ENCODE data around the gene EGR4. TPM values are rescaled to one million over a fixed set of nuclear protein-coding genes. Genes with fewer than 3 reads are reported as not detected.
A peak's percentile ranks its signal among the peaks of the same experiment; 100 is the strongest.

EGR4 gene
- total and polyA plus RNA-seq, 10 donors, result 0.02 to 0.03 TPM; not detected in 8

- H3K27me3 ChIP-seq (replicated peaks in 1 of 7), result peaks cover 8 to 95% (median 73%) of the 10 kb centered on the region in 7 donors
- TF ChIP-seq POLR2A (IDR thresholded peaks at IDR 0.05) (no peak), POLR2AphosphoS5 (IDR thresholded peaks at IDR 0.05) (no peak), CTCF (IDR thresholded peaks at IDR 0.05 in 8 of 11, conservative IDR thresholded peaks at IDR 0.05 in 3 of 11) (no peak)
- no peaks in the 10 kb centered on the region for H3K36me3 ChIP-seq
- H3K27ac ChIP-seq, result no peak overlapping the region
- 2 to 5% (median 3%) methylated on average over 34 to 82 of the region's 82 CpGs for WGBS, 5 donors
- H3K4me1 ChIP-seq, result peaks cover 20 to 37% (median 32%) of the 10 kb centered on the region in 6 donors
- intact Hi-C loops (cut with DNase I; ENCODE audit: low total_unique reads), result no loop called here
- peak; percentile 74 for DNase-seq
- peaks cover 0 to 5% (median 0%) of the 10 kb centered on the region in 8 donors for H3K9me3 ChIP-seq
- peak overlapping the region in 7 of 8 donors; percentile 15 to 62 (median 33) for H3K4me3 ChIP-seq
These were observed 1.7 kb downstream of the EGR4 start for GRCh38 chr2:73291461-73292315.

DNA sequence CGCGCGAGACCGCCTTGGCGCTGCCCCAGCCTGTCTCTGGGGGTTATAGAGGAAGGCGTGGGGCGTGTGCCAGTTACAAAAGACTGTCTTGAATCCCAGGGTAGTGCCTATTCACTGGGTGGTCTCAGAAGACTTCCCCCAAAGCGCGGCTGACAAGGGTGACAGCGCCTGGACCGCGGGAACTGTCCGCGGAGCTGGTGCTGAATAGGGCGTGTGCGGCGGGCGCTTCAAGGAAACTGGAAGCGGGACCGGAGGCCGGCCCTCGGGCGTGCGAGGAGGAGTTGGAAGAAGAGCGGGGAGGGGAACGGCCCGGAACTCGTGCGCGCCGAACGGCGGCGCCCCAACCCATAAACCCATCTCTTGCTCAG, 2.3 kb downstream of the EGR4 start:
- Histone ChIP-seq H3K4me3 (peak overlapping the region in 7 of 8 donors; percentile 15 to 62 (median 33)), H3K4me1 (peaks cover 20 to 42% (median 32%) of the 10 kb centered on the region in 6 donors), H3K27ac (no peak overlapping the region), H3K36me3 (no peaks in the 10 kb centered on the region), H3K27me3 (replicated peaks in 1 of 7) (peaks cover 8 to 93% (median 68%) of the 10 kb centered on the region in 7 donors), H3K9me3 (peaks cover 0 to 5% (median 0%) of the 10 kb centered on the region in 8 donors)
- peak in 1 of 3 donors; percentile 36 for TF ChIP-seq POLR2AphosphoS5 (IDR thresholded peaks at IDR 0.05)
- TF ChIP-seq CTCF (IDR thresholded peaks at IDR 0.05 in 8 of 11, conservative IDR thresholded peaks at IDR 0.05 in 3 of 11), result no peak
- WGBS, 5 donors, result 3 to 7% (median 4%) methylated on average over 32 to 34 of the region's 34 CpGs
- DNase-seq, result peak; percentile 85
- intact Hi-C loops (cut with DNase I; ENCODE audit: low total_unique reads), result no loop called here

DNA sequence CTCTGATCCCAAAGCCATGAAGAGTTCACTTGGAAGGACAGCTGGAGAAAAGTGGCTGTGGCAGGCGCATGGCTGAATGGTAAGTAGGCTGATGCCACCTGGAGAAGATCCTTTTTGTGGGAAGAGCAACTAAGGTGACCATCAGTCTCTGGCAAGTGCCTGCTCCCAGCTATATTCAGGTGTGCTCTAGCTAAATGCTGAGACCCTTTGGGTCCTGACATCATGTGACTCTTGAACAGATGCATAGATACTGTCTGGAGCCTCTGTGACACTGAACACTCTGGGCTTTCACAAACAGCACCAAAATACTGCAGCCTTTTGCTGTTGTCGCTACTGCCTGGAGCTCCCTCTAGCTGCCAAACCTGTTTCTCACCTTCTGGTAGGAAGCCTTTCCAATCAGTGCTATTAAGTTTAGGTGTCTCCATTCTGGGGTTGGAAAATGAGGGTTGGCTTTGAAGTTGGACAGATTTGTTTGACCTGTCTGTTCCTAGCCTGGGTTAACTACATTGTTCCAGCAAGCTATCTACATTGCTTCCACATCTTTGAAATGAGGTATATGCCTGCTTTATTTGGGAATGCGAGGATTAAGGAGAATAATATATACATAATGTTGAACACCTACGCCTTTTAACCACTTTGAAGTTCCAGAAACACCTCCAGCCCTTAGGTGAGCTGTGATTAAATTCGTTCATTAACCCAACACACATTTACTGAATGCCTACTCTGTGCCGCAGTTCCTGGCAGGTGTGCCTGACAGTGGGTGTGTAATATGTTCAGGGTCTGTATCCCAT, 3.1 kb downstream of the EGR4 start:
- no peak for TF ChIP-seq POLR2A (IDR thresholded peaks at IDR 0.05)
- TF ChIP-seq CTCF (IDR thresholded peaks at IDR 0.05 in 8 of 11, conservative IDR thresholded peaks at IDR 0.05 in 3 of 11), result peak in 8 of 11 experiments; percentile 8 to 64 (median 50)
- no peak for TF ChIP-seq POLR2AphosphoS5 (IDR thresholded peaks at IDR 0.05)
- no peak for DNase-seq
- Histone ChIP-seq H3K27me3 (replicated peaks in 1 of 7) (peaks cover 8 to 87% (median 59%) of the 10 kb centered on the region in 7 donors), H3K36me3 (no peaks in the 10 kb centered on the region), H3K4me3 (no peak overlapping the region), H3K27ac (no peak overlapping the region), H3K9me3 (peaks cover 0 to 5% (median 0%) of the 10 kb centered on the region in 8 donors), H3K4me1 (peaks cover 20 to 50% (median 37%) of the 10 kb centered on the region in 6 donors)
- 50 to 59% (median 54%) methylated on average over 6 of the region's 6 CpGs for WGBS, 5 donors
- intact Hi-C loops (cut with DNase I; ENCODE audit: low total_unique reads), result no loop called here
